ENCODE measurements around the gene DOCK11. TPM values are rescaled to one million over a fixed set of nuclear protein-coding genes. Genes with fewer than 3 reads are reported as not detected.
A peak's percentile ranks its signal among the peaks of the same experiment; 100 is the strongest.

The DOCK11 gene
- total and polyA plus RNA-seq, 2 donors (not counting 1 experiment from before 2014, with no cell fraction given) = 31.0 to 83.5 TPM

GRCh38 chrX:118519411-118520215 is 24.0 kb downstream of the DOCK11 start:
- no peaks in the 10 kb centered on the region for H3K27me3 Mint-ChIP-seq

More at GRCh38 chrX:118519411-118520215, 24.0 kb downstream of the DOCK11 start:
- H3K4me1 Mint-ChIP-seq = peaks cover 57% of the 10 kb centered on the region
- no peaks in the 10 kb centered on the region for H3K27me3 ChIP-seq (replicated peaks in 1 of 4; ENCODE audit: control extremely low read depth in 1 of 4, control insufficient read depth in 3 of 4, insufficient read depth in 4 of 4, low read length in 3 of 4)
- 83% methylated on average over 1 of the region's 3 CpGs for WGBS (ENCODE audit: insufficient coverage)
- ChIA-PET POLR2A (interaction anchor here (0.6 kb wide), 1 partner anchor 13 kb away, joined by 4 read pairs; no protein-coding TSS in a partner anchor), CTCF (interaction anchor here (1.6 kb wide), 1 partner anchor 60 kb away, joined by 4 read pairs; no protein-coding TSS in a partner anchor)
- H3K9ac ChIP-seq (ENCODE audit: low read length) = no peak overlapping the region
- H3K4me2 ChIP-seq (replicated peaks; ENCODE audit: low read depth, low read length, poor library complexity, severe bottlenecking) = no peak overlapping the region
- intact Hi-C loops (cut with micrococcal nuclease) = loop anchor here (10.0 kb wide), 1 partner anchor 175 kb away; the partner anchor contains the start of gene WDR44
- H3K9me3 ChIP-seq (ENCODE audit: control extremely low read depth in 1 of 3, control insufficient read depth in 2 of 3, insufficient read depth in 1 of 3, low read length in 2 of 3) = peaks cover 0 to 3% (median 0%) of the 10 kb centered on the region in 3 donors
- H3K9me3 Mint-ChIP-seq (ENCODE audit: insufficient read depth) = no peaks in the 10 kb centered on the region
- H3K27ac ChIP-seq (ENCODE audit: low read length in 2 of 2) = peak overlapping the region in 1 of 2 donors; percentile 35
- no peak overlapping the region for H3K4me3 Mint-ChIP-seq
- peak overlapping the region; percentile 41 for H3K27ac Mint-ChIP-seq
- H4K20me1 ChIP-seq (ENCODE audit: control insufficient read depth, insufficient read depth, low read length, poor library complexity, severe bottlenecking) = peaks cover 15% of the 10 kb centered on the region
- peaks cover 2 to 9% of the 10 kb centered on the region in 2 experiments for H3K36me3 ChIP-seq (replicated peaks in 1 of 2; ENCODE audit: control extremely low read depth in 1 of 2, control insufficient read depth in 1 of 2, extremely low read depth in 1 of 2, insufficient read depth in 2 of 2, low read length in 1 of 2)
- H3K4me1 ChIP-seq (ENCODE audit: control insufficient read depth in 2 of 2, insufficient read depth in 2 of 2, low read length in 2 of 2) = peaks cover 43 to 44% of the 10 kb centered on the region in 2 donors
- TF ChIP-seq CTCF (IDR thresholded peaks at IDR 0.05) (no peak), EZH2 (IDR thresholded peaks at IDR 0.05; ENCODE audit: borderline replicate concordance, insufficient read depth, low read depth, low read length, poor library complexity, severe bottlenecking) (no peak)
- DNase-seq (no peak), ATAC-seq (ENCODE audit: low read depth) (no peak)
- H3K79me2 ChIP-seq (ENCODE audit: control insufficient read depth, insufficient read depth, low read length) = peaks cover 95% of the 10 kb centered on the region
- no peak overlapping the region for H3K4me3 ChIP-seq (ENCODE audit: control extremely low read depth in 1 of 5, extremely low read depth in 1 of 5, insufficient read depth in 1 of 5, low read depth in 2 of 5, low read length in 4 of 5)
- no peak overlapping the region for H2AFZ ChIP-seq (ENCODE audit: insufficient read depth, low read depth, low read length, poor library complexity, severe bottlenecking)
